Caco-2 (cell line): Measurements from ENCODE around the gene SLC39A7. TPM values are rescaled to one million over a fixed set of nuclear protein-coding genes. Genes with fewer than 3 reads are reported as not detected.

Experiments used
- BruUV-seq: library from RNA; stranded (reverse); fragments of 400-500 nt; replicated peaks from 2 replicates; lab custom pipeline; 2021; lab: Mats Ljungman, UMichigan
- CTCF ChIA-PET: fragments of 300-600 bp; sonication (Branson Sonifier 250); formaldehyde crosslinking; loops from one replicate; lab custom pipeline; 2022; ENCODE audit warnings: antibody characterized with exemption; lab: Charles Lee
- POLR2A ChIA-PET: fragments of 300-600 bp; sonication (Branson Sonifier 250); formaldehyde crosslinking; loops from one replicate; lab custom pipeline; 2022; ENCODE audit warnings: antibody characterized with exemption; lab: Charles Lee
- DNase-seq, 2 experiments: peaks; one replicate each; pipeline versions ENCODE4 v3.0.0 to v3.0.0-alpha.2; 2020 to 2022
- H3K27me3 ChIP-seq: replicated peaks from 2 replicates; pipeline ENCODE4 v1.6.0; 2011; ENCODE audit warnings: low read length; ENCODE audit not compliant: control insufficient read depth, insufficient read depth
- H3K36me3 ChIP-seq: 2 replicates; pipeline ENCODE4 v1.5.1; 2011; ENCODE audit warnings: low read length; ENCODE audit not compliant: control insufficient read depth, insufficient read depth
- H3K4me1 ChIP-seq: fragments of 250-450 bp; sonication (Bioruptor Pico); 2 replicates; pipeline ENCODE4 v1.5.1; 2020; ENCODE audit warnings: mild to moderate bottlenecking
- H3K4me3 ChIP-seq: 2 replicates; pipeline ENCODE4 v1.5.1; 2011; ENCODE audit warnings: low read depth, mild to moderate bottlenecking, control low read depth, low read length
- H3K9me3 ChIP-seq: fragments of 250-450 bp; sonication (Bioruptor Pico); 2 replicates; pipeline ENCODE4 v1.5.1; 2020; ENCODE audit warnings: mild to moderate bottlenecking, moderate library complexity
- H3K27ac Mint-ChIP-seq: one replicate; pipeline ENCODE4 v1.8.0; 2022; ENCODE audit warnings: mixed read lengths; ENCODE audit not compliant: unreplicated experiment
- H3K27me3 Mint-ChIP-seq: one replicate; pipeline ENCODE4 v1.8.0; 2022; ENCODE audit warnings: mixed read lengths; ENCODE audit not compliant: insufficient read depth, unreplicated experiment
- H3K36me3 Mint-ChIP-seq: one replicate; pipeline ENCODE4 v1.8.0; 2022; ENCODE audit warnings: mild to moderate bottlenecking, mixed read lengths; ENCODE audit not compliant: insufficient read depth, unreplicated experiment
- H3K4me1 Mint-ChIP-seq: one replicate; pipeline ENCODE4 v1.8.0; 2022; ENCODE audit warnings: low read depth, mixed read lengths; ENCODE audit not compliant: unreplicated experiment
- H3K4me3 Mint-ChIP-seq: one replicate; pipeline ENCODE4 v1.8.0; 2022; ENCODE audit warnings: mild to moderate bottlenecking, moderate library complexity, mixed read lengths; ENCODE audit not compliant: unreplicated experiment
- H3K9me3 Mint-ChIP-seq: one replicate; pipeline ENCODE4 v1.8.0; 2022; ENCODE audit warnings: mixed read lengths; ENCODE audit not compliant: unreplicated experiment
- intact Hi-C: fragments of 100-400 bp; cut with micrococcal nuclease; formaldehyde crosslinking; loops from one replicate; pipeline ENCODE4 v1.10.0; 2022; ENCODE audit not compliant: unreplicated experiment
- total RNA-seq: library from RNA; stranded (reverse); gene quantifications from 2 replicates; pipeline ENCODE4 v1.2.3, GENCODE V29; 2022
- TF ChIP-seq, protein P1 (sequence below), 2 experiments: fragments of 200-600 bp in 1 of 2; IDR thresholded peaks; 1 replicate in 1 of 2; 2 replicates in 1 of 2; pipeline versions ENCODE4 v1.5.1 to v1.8.0; 2011 to 2022; ENCODE audit warnings: antibody characterized with exemption in 1 of 2, control low read depth in 1 of 2, inconsistent platforms in 1 of 2, low read depth in 1 of 2, low read length in 1 of 2, mild to moderate bottlenecking in 1 of 2, moderate library complexity in 1 of 2; ENCODE audit not compliant: insufficient read depth in 1 of 2, severe bottlenecking in 1 of 2, unreplicated experiment in 1 of 2

Gene SLC39A7
- total RNA-seq, 1 experiment from 2014 or later: 140 TPM

DNA sequence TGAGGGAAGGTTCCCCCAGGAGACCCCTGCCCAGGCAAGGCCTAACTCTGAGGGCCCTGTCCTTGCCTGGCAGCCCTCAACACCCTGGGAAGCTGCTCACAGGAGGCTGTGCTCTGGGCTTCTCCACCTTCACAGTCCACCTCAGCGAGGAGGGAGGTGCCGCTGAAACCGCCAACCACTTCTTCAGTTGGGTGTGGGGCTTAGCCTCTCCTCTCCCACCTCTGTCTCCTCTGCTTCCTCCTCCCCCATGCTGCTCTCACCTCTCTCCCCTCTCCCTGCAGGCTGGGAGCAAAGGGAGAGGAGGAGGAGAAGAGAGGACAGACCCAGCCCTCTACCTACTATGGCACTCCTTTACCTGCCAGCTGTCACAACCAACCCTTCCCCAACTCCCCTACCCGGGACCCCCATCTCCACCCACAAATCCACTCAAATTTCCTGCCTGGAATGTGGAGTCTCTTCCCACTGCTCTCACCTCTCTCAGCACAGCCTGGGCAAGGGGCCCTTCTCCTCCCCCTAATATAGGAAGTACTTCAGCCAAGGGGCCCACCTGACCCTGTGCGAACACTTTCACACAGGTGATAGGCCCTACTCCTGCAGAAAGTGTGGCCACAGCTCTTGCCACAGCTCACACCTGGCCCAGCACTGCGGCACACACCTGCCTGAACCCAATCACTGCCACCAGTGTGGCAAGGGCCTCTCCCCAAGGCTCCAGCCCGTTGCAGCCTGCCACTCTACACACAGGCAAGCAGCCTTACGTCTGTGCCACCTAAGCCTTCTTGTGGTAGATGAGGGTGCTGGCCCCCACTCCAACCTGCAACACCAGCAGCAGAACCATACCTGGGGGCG, 14.8 kb downstream of the SLC39A7 start:
- Mint-ChIP-seq H3K36me3 (peaks cover 9% of the 10 kb centered on the region), H3K27ac (no peak overlapping the region), H3K9me3 (no peaks in the 10 kb centered on the region), H3K27me3 (peaks cover 12% of the 10 kb centered on the region), H3K4me3 (no peak overlapping the region), H3K4me1 (peaks cover 21% of the 10 kb centered on the region)
- ChIA-PET CTCF (no interaction called here), POLR2A (no interaction called here)
- H3K4me3 ChIP-seq: no peak overlapping the region
- intact Hi-C loops: no loop called here
- no peaks in the 10 kb centered on the region for H3K36me3 ChIP-seq
- no peaks in the 10 kb centered on the region for H3K27me3 ChIP-seq
- TF ChIP-seq, protein P1, sequence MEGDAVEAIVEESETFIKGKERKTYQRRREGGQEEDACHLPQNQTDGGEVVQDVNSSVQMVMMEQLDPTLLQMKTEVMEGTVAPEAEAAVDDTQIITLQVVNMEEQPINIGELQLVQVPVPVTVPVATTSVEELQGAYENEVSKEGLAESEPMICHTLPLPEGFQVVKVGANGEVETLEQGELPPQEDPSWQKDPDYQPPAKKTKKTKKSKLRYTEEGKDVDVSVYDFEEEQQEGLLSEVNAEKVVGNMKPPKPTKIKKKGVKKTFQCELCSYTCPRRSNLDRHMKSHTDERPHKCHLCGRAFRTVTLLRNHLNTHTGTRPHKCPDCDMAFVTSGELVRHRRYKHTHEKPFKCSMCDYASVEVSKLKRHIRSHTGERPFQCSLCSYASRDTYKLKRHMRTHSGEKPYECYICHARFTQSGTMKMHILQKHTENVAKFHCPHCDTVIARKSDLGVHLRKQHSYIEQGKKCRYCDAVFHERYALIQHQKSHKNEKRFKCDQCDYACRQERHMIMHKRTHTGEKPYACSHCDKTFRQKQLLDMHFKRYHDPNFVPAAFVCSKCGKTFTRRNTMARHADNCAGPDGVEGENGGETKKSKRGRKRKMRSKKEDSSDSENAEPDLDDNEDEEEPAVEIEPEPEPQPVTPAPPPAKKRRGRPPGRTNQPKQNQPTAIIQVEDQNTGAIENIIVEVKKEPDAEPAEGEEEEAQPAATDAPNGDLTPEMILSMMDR (IDR thresholded peaks at IDR 0.05; ENCODE audit: insufficient read depth in 1 of 2, low read depth in 1 of 2, low read length in 1 of 2, severe bottlenecking in 1 of 2, unreplicated experiment in 1 of 2): no peak
- no peak for DNase-seq
- no peaks in the 10 kb centered on the region for H3K9me3 ChIP-seq
- BruUV-seq: no TSS peak
- 0 out of 2 replicates have a peak, but pooled peaks cover 4% of the 10 kb centered on the region for H3K4me1 ChIP-seq

DNA sequence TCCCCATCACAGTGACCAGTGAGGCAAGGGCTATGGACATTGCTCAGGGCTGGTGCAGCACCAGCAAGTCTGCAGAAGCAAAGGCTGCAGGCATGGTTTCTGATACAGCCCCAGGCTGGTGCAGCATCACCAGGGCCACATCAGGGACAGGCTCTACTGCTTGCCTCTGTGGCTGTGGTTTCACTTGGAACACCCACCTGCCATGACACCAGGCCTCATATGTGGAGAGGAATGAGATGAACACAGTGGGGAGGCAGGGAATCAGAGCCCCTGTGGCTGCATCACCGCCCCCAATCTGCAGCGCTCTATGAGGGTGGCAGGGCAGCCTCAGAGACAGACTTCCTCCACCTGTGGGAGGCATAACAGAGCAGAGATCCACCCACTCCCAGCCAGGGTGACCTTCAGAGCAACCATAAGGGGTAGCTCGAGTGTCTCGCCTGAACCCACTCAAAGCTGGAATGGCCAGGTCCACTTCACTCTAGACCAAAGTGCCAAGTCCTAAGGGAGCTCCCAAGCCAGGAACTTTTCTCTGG, 15.5 kb downstream of the SLC39A7 start:
- POLR2A ChIA-PET: no interaction called here
- CTCF ChIA-PET: no interaction called here
- Histone ChIP-seq H3K36me3 (no peaks in the 10 kb centered on the region), H3K9me3 (no peaks in the 10 kb centered on the region), H3K27me3 (no peaks in the 10 kb centered on the region), H3K4me3 (no peak overlapping the region), H3K4me1 (0 out of 2 replicates have a peak, but pooled peaks cover 4% of the 10 kb centered on the region)
- intact Hi-C loops: no loop called here
- Mint-ChIP-seq H3K27ac (no peak overlapping the region), H3K36me3 (peaks cover 9% of the 10 kb centered on the region), H3K9me3 (no peaks in the 10 kb centered on the region), H3K4me1 (peaks cover 21% of the 10 kb centered on the region), H3K4me3 (no peak overlapping the region), H3K27me3 (peaks cover 12% of the 10 kb centered on the region)
- DNase-seq: no peak
- TF ChIP-seq, protein P1 (IDR thresholded peaks at IDR 0.05; ENCODE audit: insufficient read depth in 1 of 2, low read depth in 1 of 2, low read length in 1 of 2, severe bottlenecking in 1 of 2, unreplicated experiment in 1 of 2): no peak
- no TSS peak for BruUV-seq

DNA sequence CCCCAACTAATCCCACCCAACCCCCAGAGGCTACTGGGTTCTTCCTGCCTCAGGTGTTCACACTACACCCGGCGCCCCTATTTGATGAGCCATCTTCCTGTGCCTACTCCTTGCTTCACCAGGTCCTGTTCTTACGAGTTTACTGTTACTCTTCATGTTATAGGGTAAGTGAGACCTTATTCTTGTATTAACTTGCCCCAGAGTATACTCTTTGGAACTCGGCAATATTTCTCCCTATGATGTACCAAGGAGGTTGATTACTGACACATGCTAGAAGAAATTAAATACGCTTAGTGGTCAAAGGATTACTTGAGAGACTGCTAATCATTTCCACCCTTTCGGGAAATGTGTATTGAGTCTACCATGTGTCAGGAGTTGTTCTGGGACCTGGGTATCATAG, 16.6 kb downstream of the SLC39A7 start:
- 0 out of 2 replicates have a peak, but pooled peaks cover 4% of the 10 kb centered on the region for H3K4me1 ChIP-seq
- H3K9me3 Mint-ChIP-seq: no peaks in the 10 kb centered on the region
- H3K27me3 Mint-ChIP-seq: peaks cover 15% of the 10 kb centered on the region
- peaks cover 15% of the 10 kb centered on the region for H3K4me1 Mint-ChIP-seq
- no peaks in the 10 kb centered on the region for H3K36me3 ChIP-seq
- ChIA-PET CTCF (no interaction called here), POLR2A (interaction anchor here (0.6 kb wide), 1 partner anchor 18 kb away, joined by 6 read pairs; no protein-coding TSS in a partner anchor)
- BruUV-seq: no TSS peak
- no peak for DNase-seq
- H3K36me3 Mint-ChIP-seq: peaks cover 9% of the 10 kb centered on the region
- H3K27me3 ChIP-seq: no peaks in the 10 kb centered on the region
- TF ChIP-seq, protein P1 (IDR thresholded peaks at IDR 0.05; ENCODE audit: insufficient read depth in 1 of 2, low read depth in 1 of 2, low read length in 1 of 2, severe bottlenecking in 1 of 2, unreplicated experiment in 1 of 2): no peak
- H3K9me3 ChIP-seq: no peaks in the 10 kb centered on the region
- H3K4me3 Mint-ChIP-seq: no peak overlapping the region
- no peak overlapping the region for H3K27ac Mint-ChIP-seq
- no peak overlapping the region for H3K4me3 ChIP-seq
- intact Hi-C loops: no loop called here
